ENCODE data around the gene TEKT5. TPM values are rescaled to one million over a fixed set of nuclear protein-coding genes. Genes with fewer than 3 reads are reported as not detected.
"Not testable (repeated sequence)": the region's sequence is repeated elsewhere in the genome, so short reads cannot be mapped to it uniquely, and the experiment has no call there.

Gene TEKT5
- total RNA-seq, 2 donors from 2014 or later = 0.21 to 0.82 TPM

- Histone ChIP-seq H3K4me3 (no peak overlapping the region), H3K4me1 (no peaks in the 10 kb centered on the region), H3K9me3 (no peaks in the 10 kb centered on the region), H3K27me3 (no peaks in the 10 kb centered on the region), H3K36me3 (no peaks in the 10 kb centered on the region), H3K9ac (ENCODE audit: low read depth in 2 of 2, low read length in 2 of 2) (no peak overlapping the region), H3K27ac (no peak overlapping the region)
- TF ChIP-seq CTCF (IDR thresholded peaks at IDR 0.05) = no peak
- intact Hi-C loops (cut with DNase I) = no loop called here
- DNase-seq = no peak
Measured at GRCh38 chr16:10635365-10636021, 59.2 kb downstream of the TEKT5 start.

GRCh38 chr16:10633429-10633828, 61.3 kb downstream of the TEKT5 start:
- DNase-seq; H3K36me3 ChIP-seq; H3K27ac ChIP-seq; H3K9me3 ChIP-seq; H3K4me1 ChIP-seq; H3K27me3 ChIP-seq; H3K9ac ChIP-seq (ENCODE audit: low read depth in 2 of 2, low read length in 2 of 2); intact Hi-C loops (cut with DNase I); H3K4me3 ChIP-seq: not testable (repeated sequence)

- intact Hi-C loops (cut with DNase I) = no loop called here
- Histone ChIP-seq H3K27me3 (no peaks in the 10 kb centered on the region), H3K9ac (ENCODE audit: low read depth in 2 of 2, low read length in 2 of 2) (no peak overlapping the region), H3K4me1 (no peaks in the 10 kb centered on the region), H3K36me3 (no peaks in the 10 kb centered on the region), H3K4me3 (no peak overlapping the region), H3K9me3 (no peaks in the 10 kb centered on the region), H3K27ac (no peak overlapping the region)
- no peak for TF ChIP-seq CTCF (IDR thresholded peaks at IDR 0.05)
- DNase-seq = no peak
Measured at GRCh38 chr16:10631886-10632285, 62.8 kb downstream of the TEKT5 start.

GRCh38 chr16:10629592-10629963, 65.2 kb downstream of the TEKT5 start:
- TF ChIP-seq CTCF (IDR thresholded peaks at IDR 0.05) = no peak
- peak; percentile 37 for DNase-seq
- H3K9ac ChIP-seq (ENCODE audit: low read depth in 2 of 2, low read length in 2 of 2) = no peak overlapping the region

GRCh38 chr16:10625595-10626357, 69.0 kb downstream of the TEKT5 start:
- no peak for TF ChIP-seq CTCF (IDR thresholded peaks at IDR 0.05)
- Histone ChIP-seq H3K4me3 (no peak overlapping the region), H3K36me3 (no peaks in the 10 kb centered on the region), H3K4me1 (no peaks in the 10 kb centered on the region), H3K27ac (no peak overlapping the region), H3K9me3 (no peaks in the 10 kb centered on the region), H3K9ac (ENCODE audit: low read depth in 2 of 2, low read length in 2 of 2) (no peak overlapping the region), H3K27me3 (no peaks in the 10 kb centered on the region)
- no peak for DNase-seq
- intact Hi-C loops (cut with DNase I) = no loop called here

More at GRCh38 chr16:10629592-10629963, 65.2 kb downstream of the TEKT5 start:
- H3K4me3 ChIP-seq = no peak overlapping the region
- no peaks in the 10 kb centered on the region for H3K4me1 ChIP-seq
- H3K27ac ChIP-seq = no peak overlapping the region
- no peaks in the 10 kb centered on the region for H3K27me3 ChIP-seq
- intact Hi-C loops (cut with DNase I) = no loop called here
- no peaks in the 10 kb centered on the region for H3K9me3 ChIP-seq
- H3K36me3 ChIP-seq = no peaks in the 10 kb centered on the region

- no peak overlapping the region for H3K27ac ChIP-seq
- no peaks in the 10 kb centered on the region for H3K4me1 ChIP-seq
- H3K27me3 ChIP-seq = no peaks in the 10 kb centered on the region
- intact Hi-C loops (cut with DNase I) = no loop called here
- TF ChIP-seq CTCF (IDR thresholded peaks at IDR 0.05) = no peak
- H3K36me3 ChIP-seq = no peaks in the 10 kb centered on the region
- no peaks in the 10 kb centered on the region for H3K9me3 ChIP-seq
- DNase-seq = no peak
- no peak overlapping the region for H3K4me3 ChIP-seq
- no peak overlapping the region for H3K9ac ChIP-seq (ENCODE audit: low read depth in 2 of 2, low read length in 2 of 2)
Measured at GRCh38 chr16:10624527-10624926, 70.2 kb downstream of the TEKT5 start.

Measured in colonic mucosa (tissue), 4 donors.